KOPT-K1 (cell line): ENCODE results near the gene C19orf44.
"Not testable (repeated sequence)": the region's sequence is repeated elsewhere in the genome, so short reads cannot be mapped to it uniquely, and the experiment has no call there.

ENCODE experiments used
- H3K27ac ChIP-seq: fragments of 200-600 bp; sonication (generic); 2 replicates; pipeline ENCODE4 v1.5.1; 2016; ENCODE audit warnings: antibody characterized with exemption, mild to moderate bottlenecking, low read depth, low read length; ENCODE audit not compliant: poor library complexity, severe bottlenecking
- H3K36me3 ChIP-seq: fragments of 200-600 bp; sonication (generic); 2 replicates; pipeline ENCODE4 v1.5.1; 2017; ENCODE audit warnings: antibody characterized with exemption, mild to moderate bottlenecking, low read length, moderate library complexity; ENCODE audit not compliant: insufficient read depth
- H3K9me3 ChIP-seq: fragments of 200-600 bp; sonication (generic); 2 replicates; pipeline ENCODE4 v1.5.1; 2017; ENCODE audit warnings: antibody characterized with exemption, low read length, mild to moderate bottlenecking; ENCODE audit not compliant: insufficient read depth, poor library complexity, severe bottlenecking

Gene C19orf44

GRCh38 chr19:16530540-16531379, 34.6 kb downstream of the C19orf44 start:
- no peaks in the 10 kb centered on the region for H3K9me3 ChIP-seq
- no peak overlapping the region for H3K27ac ChIP-seq
- peaks cover 100% of the 10 kb centered on the region for H3K36me3 ChIP-seq

- Histone ChIP-seq H3K27ac (no peak overlapping the region), H3K9me3 (no peaks in the 10 kb centered on the region), H3K36me3 (peaks cover 100% of the 10 kb centered on the region)
Measured at GRCh38 chr19:16531380-16531669, 35.1 kb downstream of the C19orf44 start.

- no peak overlapping the region for H3K27ac ChIP-seq
- H3K36me3 ChIP-seq: peaks cover 100% of the 10 kb centered on the region
Measured at GRCh38 chr19:16532440-16533234, 36.4 kb downstream of the C19orf44 start.

GRCh38 chr19:16535381-16535780, 39.2 kb downstream of the C19orf44 start:
- Histone ChIP-seq H3K36me3 (peaks cover 99% of the 10 kb centered on the region), H3K27ac (no peak overlapping the region)

More at GRCh38 chr19:16532440-16533234, 36.4 kb downstream of the C19orf44 start:
- no peaks in the 10 kb centered on the region for H3K9me3 ChIP-seq

GRCh38 chr19:16536130-16536529, 39.9 kb downstream of the C19orf44 start:
- Histone ChIP-seq H3K9me3 (no peaks in the 10 kb centered on the region), H3K36me3 (peaks cover 99% of the 10 kb centered on the region), H3K27ac (no peak overlapping the region)

More at GRCh38 chr19:16535381-16535780, 39.2 kb downstream of the C19orf44 start:
- no peaks in the 10 kb centered on the region for H3K9me3 ChIP-seq

GRCh38 chr19:16537111-16537510, 40.9 kb downstream of the C19orf44 start:
- H3K36me3 ChIP-seq: peaks cover 91% of the 10 kb centered on the region
- no peak overlapping the region for H3K27ac ChIP-seq
- H3K9me3 ChIP-seq: no peaks in the 10 kb centered on the region

- Histone ChIP-seq H3K36me3 (peaks cover 58% of the 10 kb centered on the region), H3K27ac (peak overlapping the region; percentile 90), H3K9me3 (no peaks in the 10 kb centered on the region)
Measured at GRCh38 chr19:16540948-16541347, 44.8 kb downstream of the C19orf44 start.

- H3K36me3 ChIP-seq: peaks cover 51% of the 10 kb centered on the region
- no peaks in the 10 kb centered on the region for H3K9me3 ChIP-seq
- H3K27ac ChIP-seq: peak overlapping the region; percentile 90
Measured at GRCh38 chr19:16541526-16542044, 45.4 kb downstream of the C19orf44 start.

GRCh38 chr19:16542045-16542909, 46.1 kb downstream of the C19orf44 start, which contains the start of gene CHERP:
Gene CHERP, minus strand, starts transcription at chr19:16542437. Its CDS starts 59 bp downstream, at chr19:16542378.
- H3K27ac ChIP-seq: peak within 1 kb of the TSS; percentile 90
- H3K36me3 ChIP-seq: peaks cover 44% of the 10 kb centered on the region
- H3K9me3 ChIP-seq: no peaks in the 10 kb centered on the region

GRCh38 chr19:16542910-16543472, 46.8 kb downstream of the C19orf44 start:
- Histone ChIP-seq H3K36me3 (peaks cover 37% of the 10 kb centered on the region), H3K9me3 (no peaks in the 10 kb centered on the region), H3K27ac (peak overlapping the region; percentile 90)

- H3K36me3 ChIP-seq: peaks cover 34% of the 10 kb centered on the region
- not testable (repeated sequence) for H3K9me3 ChIP-seq
- H3K27ac ChIP-seq: peak overlapping the region; percentile 90
Measured at GRCh38 chr19:16543734-16544133, 47.5 kb downstream of the C19orf44 start.

GRCh38 chr19:16544473-16545231, 48.5 kb downstream of the C19orf44 start:
- peaks cover 29% of the 10 kb centered on the region for H3K36me3 ChIP-seq
- H3K9me3 ChIP-seq: no peaks in the 10 kb centered on the region
- no peak overlapping the region for H3K27ac ChIP-seq

- peaks cover 44% of the 10 kb centered on the region for H3K36me3 ChIP-seq
- no peaks in the 10 kb centered on the region for H3K9me3 ChIP-seq
- H3K27ac ChIP-seq: no peak overlapping the region
Measured at GRCh38 chr19:16548956-16549355, 52.8 kb downstream of the C19orf44 start.

GRCh38 chr19:16551902-16552301, 55.7 kb downstream of the C19orf44 start:
- not testable (repeated sequence) for H3K27ac ChIP-seq, H3K9me3 ChIP-seq
- H3K36me3 ChIP-seq: peaks cover 69% of the 10 kb centered on the region
